Upper lobe of right lung (tissue), 1 donor: ENCODE data around the gene MYO1E. TPM values are rescaled to one million over a fixed set of nuclear protein-coding genes. Genes with fewer than 3 reads are reported as not detected.
A peak's percentile ranks its signal among the peaks of the same experiment; 100 is the strongest.
"Not testable (repeated sequence)": the region's sequence is repeated elsewhere in the genome, so short reads cannot be mapped to it uniquely, and the experiment has no call there.

ENCODE experiments used
- ATAC-seq: fragments of 200-7000 bp; cut with Tn5 transposase; one replicate; pipeline ENCODE4 v1.9.1; 2020; ENCODE audit warnings: mild to moderate bottlenecking, moderate library complexity
- DNase-seq: peaks from one replicate; pipeline ENCODE4 v3.0.0-alpha.2; 2020
- H3K27ac ChIP-seq: fragments of 200-600 bp; one replicate; pipeline ENCODE4 v1.8.0; 2022
- H3K27me3 ChIP-seq: fragments of 200-600 bp; one replicate; pipeline ENCODE4 v1.8.0; 2022; ENCODE audit warnings: mild to moderate bottlenecking
- H3K36me3 ChIP-seq: fragments of 200-600 bp; one replicate; pipeline ENCODE4 v1.8.0; 2022
- H3K4me1 ChIP-seq: fragments of 200-600 bp; one replicate; pipeline ENCODE4 v1.8.0; 2022
- H3K4me3 ChIP-seq: fragments of 200-600 bp; one replicate; pipeline ENCODE4 v1.8.0; 2022; ENCODE audit warnings: mild to moderate bottlenecking
- H3K9me3 ChIP-seq: fragments of 200-600 bp; one replicate; pipeline ENCODE4 v1.8.0; 2022
- CTCF ChIP-seq: fragments of 200-600 bp; IDR thresholded peaks from one replicate; pipeline ENCODE4 v1.8.0; 2022; ENCODE audit warnings: antibody characterized with exemption
- intact Hi-C: fragments of 100-400 bp; cut with DNase I; formaldehyde crosslinking; loops from one replicate; pipeline ENCODE4 v1.11.0; 2022
- total RNA-seq: library from RNA; stranded (reverse); fragmentation: NEBNext Ultra II Directional; extraction: Animal tissue kit (Norgen Biotek cat#: 25700); gene quantifications from one replicate; pipeline ENCODE4 v1.2.1, GENCODE V29; 2021
- donor health status: DM: no; HTN: yes; CAD: no; lungs with severe emphysema.

The MYO1E gene
- total RNA-seq, 1 donor from 2014 or later: 98.4 TPM

- Histone ChIP-seq H3K9me3 (no peaks in the 10 kb centered on the region), H3K27ac (no peak overlapping the region), H3K27me3 (no peaks in the 10 kb centered on the region), H3K4me1 (no peaks in the 10 kb centered on the region), H3K36me3 (peaks cover 35% of the 10 kb centered on the region), H3K4me3 (no peak overlapping the region)
- intact Hi-C loops: no loop called here
- TF ChIP-seq CTCF: no peak
- DNase-seq: no peak
- no peak for ATAC-seq
These were observed 219.8 kb downstream of the MYO1E start for GRCh38 chr15:59152694-59153450.

- H3K4me1 ChIP-seq: no peaks in the 10 kb centered on the region
- no peaks in the 10 kb centered on the region for H3K27me3 ChIP-seq
- H3K36me3 ChIP-seq: peaks cover 23% of the 10 kb centered on the region
- no peak overlapping the region for H3K27ac ChIP-seq
- DNase-seq (no peak), ATAC-seq (peak; percentile 42)
- H3K4me3 ChIP-seq: no peak overlapping the region
- intact Hi-C loops: no loop called here
- TF ChIP-seq CTCF: no peak
- no peaks in the 10 kb centered on the region for H3K9me3 ChIP-seq
These were observed 222.5 kb downstream of the MYO1E start for GRCh38 chr15:59150185-59150584.

GRCh38 chr15:59148153-59148833 lies 224.4 kb downstream of the MYO1E start:
- H3K36me3 ChIP-seq: peaks cover 25% of the 10 kb centered on the region
- no peak for DNase-seq

GRCh38 chr15:59147666-59148065 lies 225.0 kb downstream of the MYO1E start:
- no peaks in the 10 kb centered on the region for H3K9me3 ChIP-seq
- H3K4me3 ChIP-seq: no peak overlapping the region
- no peaks in the 10 kb centered on the region for H3K27me3 ChIP-seq
- H3K4me1 ChIP-seq: no peaks in the 10 kb centered on the region
- no peak for ATAC-seq
- intact Hi-C loops: no loop called here
- peaks cover 18% of the 10 kb centered on the region for H3K36me3 ChIP-seq
- no peak for TF ChIP-seq CTCF
- no peak overlapping the region for H3K27ac ChIP-seq
- DNase-seq: no peak

More at GRCh38 chr15:59148153-59148833, 224.4 kb downstream of the MYO1E start:
- intact Hi-C loops: no loop called here
- no peak for TF ChIP-seq CTCF
- ATAC-seq: no peak
- H3K9me3 ChIP-seq: no peaks in the 10 kb centered on the region
- H3K4me3 ChIP-seq: no peak overlapping the region
- no peaks in the 10 kb centered on the region for H3K27me3 ChIP-seq
- H3K4me1 ChIP-seq: no peaks in the 10 kb centered on the region
- no peak overlapping the region for H3K27ac ChIP-seq

- ATAC-seq, H3K9me3 ChIP-seq, H3K4me3 ChIP-seq, DNase-seq, H3K27ac ChIP-seq, H3K27me3 ChIP-seq, intact Hi-C loops: not testable (repeated sequence)
- Histone ChIP-seq H3K4me1 (peaks cover 11% of the 10 kb centered on the region), H3K36me3 (peaks cover 14% of the 10 kb centered on the region)
- peak; percentile 11 for TF ChIP-seq CTCF
These were observed 228.1 kb downstream of the MYO1E start for GRCh38 chr15:59144594-59144993.
